Parathyroid adenoma (tissue), 2 donors: ENCODE measurements around the gene BCL11B.

ENCODE experiments used
- H2AFZ ChIP-seq: fragments of 300-600 bp; sonication (generic); one replicate; pipeline ENCODE4 v1.7.0; 2017; ENCODE audit warnings: antibody characterized with exemption, mild to moderate bottlenecking
- H3K27ac ChIP-seq: fragments of 300-600 bp; sonication (generic); one replicate; pipeline ENCODE4 v1.7.0; 2017
- H3K27me3 ChIP-seq: fragments of 300-600 bp; sonication (generic); one replicate; pipeline ENCODE4 v1.7.0; 2017; ENCODE audit warnings: low read length; ENCODE audit not compliant: control insufficient read depth, insufficient read depth
- H3K36me3 ChIP-seq: fragments of 300-600 bp; sonication (generic); one replicate; pipeline ENCODE4 v1.7.0; 2017; ENCODE audit warnings: low read length; ENCODE audit not compliant: control insufficient read depth, insufficient read depth
- H3K4me1 ChIP-seq: fragments of 300-600 bp; sonication (generic); one replicate; pipeline ENCODE4 v1.7.0; 2017; ENCODE audit warnings: control low read depth
- H3K4me2 ChIP-seq: fragments of 300-600 bp; sonication (generic); one replicate; pipeline ENCODE4 v1.7.0; 2017; ENCODE audit warnings: low read length
- H3K4me3 ChIP-seq: fragments of 300-600 bp; sonication (generic); one replicate; pipeline ENCODE4 v1.7.0; 2017; ENCODE audit warnings: low read depth, low read length
- H3K79me2 ChIP-seq: fragments of 300-600 bp; sonication (generic); one replicate; pipeline ENCODE4 v1.7.0; 2017; ENCODE audit warnings: control low read depth
- H3K9ac ChIP-seq: fragments of 300-600 bp; sonication (generic); one replicate; pipeline ENCODE4 v1.7.0; 2017; ENCODE audit warnings: mild to moderate bottlenecking
- H3K9me3 ChIP-seq: fragments of 300-600 bp; sonication (generic); one replicate; pipeline ENCODE4 v1.7.0; 2017; ENCODE audit warnings: low read length; ENCODE audit not compliant: control insufficient read depth
- TF ChIP-seq, protein P1 (sequence below): fragments of 300-600 bp; sonication (generic); IDR thresholded peaks from one replicate; pipeline ENCODE4 v1.7.0; 2017; ENCODE audit warnings: antibody characterized with exemption, mild to moderate bottlenecking
- donor health status: primary hyperparathyroidism.

Gene BCL11B

DNA sequence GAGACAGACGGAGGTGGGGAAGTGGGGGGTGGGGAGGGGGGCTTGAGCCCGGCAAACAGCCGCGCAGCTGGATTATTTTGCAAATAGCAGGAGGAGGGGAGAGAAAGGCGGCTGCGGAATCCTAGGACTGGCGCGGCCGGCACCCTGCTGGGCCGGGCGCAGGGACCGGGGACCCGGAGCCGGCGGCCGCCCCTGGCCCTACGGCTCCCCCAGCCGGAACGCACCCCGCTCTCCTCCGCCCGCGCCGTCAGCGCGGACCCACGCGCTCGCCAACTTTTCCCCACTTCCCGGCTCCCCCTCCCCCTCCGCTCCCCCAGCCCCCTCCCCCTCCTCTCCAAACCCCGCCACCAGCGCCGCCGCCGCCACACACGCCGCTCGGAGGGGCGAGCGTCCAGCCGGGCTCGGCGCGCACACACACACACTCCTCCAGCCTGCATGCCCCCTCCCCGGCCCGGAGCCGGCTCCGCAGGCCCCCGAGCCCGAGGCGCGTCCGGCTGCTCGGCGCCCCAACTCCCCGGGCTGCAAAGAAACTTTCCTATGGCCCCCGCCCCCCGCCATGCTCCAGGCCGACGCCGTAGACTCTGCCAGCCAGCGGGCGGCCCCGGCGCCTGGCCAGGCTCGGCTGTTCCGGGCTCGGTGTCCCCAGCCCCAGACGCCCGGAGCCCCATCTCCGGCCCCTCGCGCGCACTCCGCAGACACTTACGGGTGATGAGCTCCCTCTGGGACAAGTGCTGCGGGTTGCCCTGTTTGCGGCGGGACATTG is 1.4 kb downstream of the BCL11B start:
- Histone ChIP-seq H3K79me2 (no peaks in the 10 kb centered on the region), H3K4me2 (peak overlapping the region; percentile 36), H3K9ac (no peak overlapping the region), H3K9me3 (no peaks in the 10 kb centered on the region), H2AFZ (no peak overlapping the region), H3K4me3 (no peak overlapping the region), H3K27ac (no peak overlapping the region), H3K27me3 (no peaks in the 10 kb centered on the region), H3K36me3 (no peaks in the 10 kb centered on the region), H3K4me1 (peaks cover 3% of the 10 kb centered on the region)
- TF ChIP-seq, protein P1, sequence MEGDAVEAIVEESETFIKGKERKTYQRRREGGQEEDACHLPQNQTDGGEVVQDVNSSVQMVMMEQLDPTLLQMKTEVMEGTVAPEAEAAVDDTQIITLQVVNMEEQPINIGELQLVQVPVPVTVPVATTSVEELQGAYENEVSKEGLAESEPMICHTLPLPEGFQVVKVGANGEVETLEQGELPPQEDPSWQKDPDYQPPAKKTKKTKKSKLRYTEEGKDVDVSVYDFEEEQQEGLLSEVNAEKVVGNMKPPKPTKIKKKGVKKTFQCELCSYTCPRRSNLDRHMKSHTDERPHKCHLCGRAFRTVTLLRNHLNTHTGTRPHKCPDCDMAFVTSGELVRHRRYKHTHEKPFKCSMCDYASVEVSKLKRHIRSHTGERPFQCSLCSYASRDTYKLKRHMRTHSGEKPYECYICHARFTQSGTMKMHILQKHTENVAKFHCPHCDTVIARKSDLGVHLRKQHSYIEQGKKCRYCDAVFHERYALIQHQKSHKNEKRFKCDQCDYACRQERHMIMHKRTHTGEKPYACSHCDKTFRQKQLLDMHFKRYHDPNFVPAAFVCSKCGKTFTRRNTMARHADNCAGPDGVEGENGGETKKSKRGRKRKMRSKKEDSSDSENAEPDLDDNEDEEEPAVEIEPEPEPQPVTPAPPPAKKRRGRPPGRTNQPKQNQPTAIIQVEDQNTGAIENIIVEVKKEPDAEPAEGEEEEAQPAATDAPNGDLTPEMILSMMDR: no peak

DNA sequence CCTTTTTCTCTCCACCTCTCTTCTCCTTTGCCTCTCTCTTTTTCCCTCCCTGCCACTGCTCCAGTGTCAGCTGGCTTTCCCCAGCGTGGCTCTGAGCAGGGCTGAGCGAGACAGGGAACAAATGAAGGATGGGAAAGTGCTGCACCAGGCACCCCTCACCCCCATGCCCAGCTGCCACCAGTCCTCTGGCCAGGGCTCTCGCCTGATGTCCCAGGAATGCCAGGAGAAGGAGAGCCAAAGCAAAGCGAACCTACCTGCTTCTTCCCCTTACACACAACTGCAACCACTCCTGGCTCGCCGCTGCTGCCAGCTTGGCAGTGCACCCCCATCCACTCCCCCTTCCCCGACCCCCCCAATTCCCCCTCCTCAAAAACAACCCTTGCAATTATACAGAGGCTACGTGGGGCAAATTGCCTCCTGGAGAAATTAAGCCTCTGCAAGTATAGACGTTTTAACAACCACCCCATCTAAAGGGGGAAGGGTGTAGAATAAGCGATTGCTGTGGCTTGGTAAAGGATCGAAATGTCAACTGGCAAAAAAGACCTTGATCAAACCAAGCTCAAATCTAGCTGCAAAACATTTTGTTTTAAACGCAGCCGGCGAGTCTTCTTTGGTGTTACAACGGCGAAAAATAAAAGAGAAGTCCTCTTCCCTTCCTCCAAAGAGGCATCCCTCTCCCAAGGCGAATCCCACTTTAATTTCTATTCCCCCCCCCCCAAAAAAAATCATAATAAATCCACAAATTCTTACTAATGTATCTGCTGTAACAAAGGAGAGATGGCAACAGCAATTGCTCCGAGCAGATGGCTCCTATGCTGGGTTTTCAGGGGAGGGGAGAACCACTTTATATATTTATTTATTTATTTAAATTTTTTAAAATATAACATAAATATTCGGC is 2.9 kb downstream of the BCL11B start:
- TF ChIP-seq, protein P1: no peak
- peaks cover 3% of the 10 kb centered on the region for H3K4me1 ChIP-seq
- no peaks in the 10 kb centered on the region for H3K79me2 ChIP-seq
- H2AFZ ChIP-seq: no peak overlapping the region
- H3K27ac ChIP-seq: no peak overlapping the region
- H3K9me3 ChIP-seq: no peaks in the 10 kb centered on the region
- H3K27me3 ChIP-seq: no peaks in the 10 kb centered on the region
- no peak overlapping the region for H3K4me2 ChIP-seq
- H3K4me3 ChIP-seq: no peak overlapping the region
- H3K9ac ChIP-seq: no peak overlapping the region
- H3K36me3 ChIP-seq: no peaks in the 10 kb centered on the region

DNA sequence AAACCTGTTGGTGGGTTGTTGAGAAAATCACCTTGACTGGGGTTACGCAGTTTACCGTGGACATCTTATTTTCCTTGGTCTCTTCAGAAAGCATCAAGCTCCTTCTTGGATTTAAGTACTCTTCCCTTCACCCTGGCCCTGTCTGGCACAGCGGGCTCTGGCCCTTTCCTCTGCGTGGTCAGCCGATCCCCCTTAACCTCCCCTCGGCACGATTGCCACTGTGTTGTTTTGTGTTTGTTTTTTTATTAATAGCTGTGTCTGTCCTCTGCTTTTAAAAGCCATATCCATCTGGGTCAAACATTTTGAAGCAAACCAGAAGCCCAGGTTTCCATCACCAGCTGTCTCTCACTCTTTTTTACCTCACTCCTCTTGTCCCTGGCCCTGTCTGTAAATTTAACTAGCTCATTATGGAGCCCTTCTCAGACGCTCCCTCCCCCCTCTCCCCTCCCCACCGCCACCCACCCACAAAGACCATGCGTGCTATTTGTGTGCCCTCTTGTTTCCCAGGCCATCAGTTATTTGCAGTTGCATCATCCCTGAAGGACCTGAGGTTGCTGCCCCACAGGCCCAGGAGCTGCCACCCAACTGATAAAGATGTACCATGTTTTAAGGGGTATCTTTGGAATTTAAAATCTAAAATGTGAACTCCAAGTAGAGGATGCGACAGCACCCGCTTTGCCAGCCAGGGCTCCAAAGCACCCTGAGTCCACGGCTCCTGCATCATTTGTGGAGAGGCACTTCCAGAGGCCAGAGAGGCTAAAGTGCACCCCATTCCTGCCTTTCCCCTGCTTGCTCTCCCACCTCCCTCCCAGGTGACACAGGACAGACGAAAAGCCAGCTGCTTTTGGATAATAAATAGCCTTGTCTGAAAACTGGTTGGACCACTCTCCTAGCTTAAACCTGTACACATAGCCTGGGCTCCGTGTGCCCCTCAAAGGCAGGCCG is 3.9 kb downstream of the BCL11B start:
- TF ChIP-seq, protein P1: no peak
- Histone ChIP-seq H3K4me3 (no peak overlapping the region), H3K27me3 (no peaks in the 10 kb centered on the region), H3K9ac (no peak overlapping the region), H3K36me3 (no peaks in the 10 kb centered on the region), H3K4me2 (no peak overlapping the region), H3K79me2 (no peaks in the 10 kb centered on the region), H3K9me3 (no peaks in the 10 kb centered on the region), H3K27ac (no peak overlapping the region), H2AFZ (no peak overlapping the region), H3K4me1 (peaks cover 3% of the 10 kb centered on the region)

DNA sequence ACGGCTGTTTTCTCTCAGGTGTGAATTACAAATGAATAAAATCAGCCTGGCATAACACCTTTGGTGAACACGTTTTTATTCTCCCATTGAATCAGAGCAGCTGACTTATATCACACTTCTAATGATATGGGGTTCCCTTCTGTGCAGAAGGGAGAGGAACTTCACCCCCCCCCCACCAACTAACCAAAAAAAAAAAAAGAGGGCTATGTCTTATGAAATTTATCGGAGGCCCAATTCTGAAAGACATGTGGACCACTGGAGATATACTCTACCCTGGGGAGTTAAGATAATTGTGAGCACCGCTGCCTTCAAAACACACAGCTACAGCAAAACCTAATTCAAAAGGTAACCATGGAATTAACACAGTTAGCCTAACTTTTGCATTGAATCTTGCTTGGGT is 4.6 kb downstream of the BCL11B start:
- H3K36me3 ChIP-seq: no peaks in the 10 kb centered on the region
- H3K27ac ChIP-seq: no peak overlapping the region
- no peaks in the 10 kb centered on the region for H3K79me2 ChIP-seq
- no peaks in the 10 kb centered on the region for H3K9me3 ChIP-seq
- H3K4me2 ChIP-seq: no peak overlapping the region
- TF ChIP-seq, protein P1: no peak
- no peaks in the 10 kb centered on the region for H3K27me3 ChIP-seq
- H3K9ac ChIP-seq: no peak overlapping the region
- H2AFZ ChIP-seq: no peak overlapping the region
- H3K4me1 ChIP-seq: peaks cover 3% of the 10 kb centered on the region
- no peak overlapping the region for H3K4me3 ChIP-seq
